ENCODE results near the gene TAS2R50.
"Not testable (repeated sequence)": the region's sequence is repeated elsewhere in the genome, so short reads cannot be mapped to it uniquely, and the experiment has no call there.

TAS2R50 gene, protein sequence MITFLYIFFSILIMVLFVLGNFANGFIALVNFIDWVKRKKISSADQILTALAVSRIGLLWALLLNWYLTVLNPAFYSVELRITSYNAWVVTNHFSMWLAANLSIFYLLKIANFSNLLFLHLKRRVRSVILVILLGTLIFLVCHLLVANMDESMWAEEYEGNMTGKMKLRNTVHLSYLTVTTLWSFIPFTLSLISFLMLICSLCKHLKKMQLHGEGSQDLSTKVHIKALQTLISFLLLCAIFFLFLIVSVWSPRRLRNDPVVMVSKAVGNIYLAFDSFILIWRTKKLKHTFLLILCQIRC

DNA sequence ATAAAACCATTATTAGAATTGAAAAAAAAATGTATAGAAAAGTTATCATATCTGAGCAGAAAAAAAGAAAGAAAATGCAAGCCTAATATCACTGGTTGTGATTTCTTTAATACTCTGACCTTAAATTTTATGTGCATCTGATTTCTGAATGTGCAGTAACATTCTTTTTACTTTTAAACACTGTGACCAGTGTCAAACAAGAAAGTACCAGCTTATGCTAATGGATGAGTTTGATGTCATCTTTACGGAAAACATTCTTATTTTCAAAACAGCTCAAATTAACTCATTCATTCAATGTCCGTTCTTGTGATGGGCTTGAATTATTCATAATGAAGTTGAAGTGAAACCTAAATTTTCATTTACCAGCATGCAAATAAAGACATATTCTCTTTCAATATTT lies at the start of gene TAS2R50:
Gene TAS2R50 (minus strand): TSS at position 101 of the 400 bp plus-strand sequence. CDS start 52 bp downstream, at position 49.
- no peak for DNase-seq

DNA sequence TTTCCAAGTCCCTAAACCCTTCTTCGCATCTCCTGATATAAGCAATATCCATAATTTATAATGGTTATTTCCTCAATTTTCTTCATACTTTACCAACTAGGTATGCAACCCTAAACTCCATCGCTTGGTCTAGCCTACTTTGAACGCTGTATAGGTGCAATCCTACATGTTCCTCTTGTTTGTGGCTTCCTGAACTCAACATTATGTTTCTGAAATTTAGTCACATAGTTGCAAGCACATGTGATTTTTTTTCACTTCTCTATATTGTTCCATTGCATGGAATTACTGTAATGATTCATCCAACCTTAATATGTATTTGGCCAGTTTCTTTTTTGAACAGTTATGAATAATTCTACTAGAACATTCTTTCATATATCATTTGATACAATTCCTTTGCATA lies 47.2 kb upstream of the TAS2R50 start:
- DNase-seq: not testable (repeated sequence)

DNA sequence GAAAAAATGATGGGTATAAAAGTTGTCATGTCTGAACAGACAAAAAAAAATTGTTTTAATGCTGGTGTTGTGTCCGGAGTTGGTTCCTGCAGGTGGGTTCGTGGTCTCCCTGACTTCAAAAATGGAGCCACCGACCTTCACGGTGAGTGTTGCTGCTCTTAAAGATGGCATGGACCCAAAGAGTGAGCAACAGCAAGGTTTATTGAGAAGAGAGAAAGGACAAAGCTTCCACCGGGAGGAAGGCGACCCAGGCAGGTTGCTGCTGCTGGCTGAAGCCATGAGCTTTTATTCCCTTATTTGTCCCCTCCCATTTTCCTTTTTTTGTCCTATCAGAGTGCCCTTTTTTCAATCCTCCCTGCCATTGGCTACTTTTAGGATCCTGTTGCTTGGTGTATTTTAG lies 44.6 kb upstream of the TAS2R50 start, which contains the start of gene TAS2R31:
Gene TAS2R31 (minus strand): TSS at position 101 of the 400 bp plus-strand sequence. CDS start 72 bp downstream, at position 29.
- DNase-seq: no peak

DNA sequence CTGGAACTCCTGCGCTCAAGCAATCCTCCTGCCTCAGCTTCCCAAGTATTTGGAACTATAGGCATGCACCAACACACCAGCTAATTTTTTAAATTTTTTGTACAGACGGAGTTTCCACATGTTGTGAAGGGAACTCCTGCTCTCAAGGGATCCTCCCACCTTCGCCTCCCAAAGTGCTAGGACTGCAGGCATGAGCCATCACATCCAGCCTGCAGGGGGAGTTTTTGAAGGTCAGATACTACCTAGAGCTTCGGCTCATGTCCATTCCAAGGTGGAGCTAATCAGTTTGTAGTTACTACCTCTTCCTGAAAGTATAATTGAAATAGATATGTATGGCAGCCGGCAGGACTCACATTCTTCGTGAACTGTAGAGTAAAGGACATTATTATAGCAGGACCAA lies 39.4 kb upstream of the TAS2R50 start:
- DNase-seq: no peak

DNA sequence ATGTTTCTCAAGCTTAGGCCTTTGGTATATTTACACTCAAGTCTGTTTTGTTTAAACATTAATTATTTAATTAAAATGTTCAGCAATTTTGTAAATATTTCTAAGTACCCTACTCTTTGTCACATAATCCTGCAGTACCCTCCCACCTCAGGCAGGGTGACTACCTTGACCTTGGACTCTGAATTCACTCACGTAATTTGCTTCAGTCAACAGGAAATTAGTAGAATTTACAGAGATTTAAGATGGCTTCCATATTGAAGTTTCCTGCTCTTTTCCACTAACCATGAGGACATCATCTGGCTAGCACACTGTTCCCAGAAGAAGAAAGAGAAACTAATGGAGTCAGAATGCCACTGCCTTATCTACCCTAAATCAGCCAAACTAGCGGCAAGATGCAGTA lies 36.7 kb upstream of the TAS2R50 start:
- DNase-seq: no peak

DNA sequence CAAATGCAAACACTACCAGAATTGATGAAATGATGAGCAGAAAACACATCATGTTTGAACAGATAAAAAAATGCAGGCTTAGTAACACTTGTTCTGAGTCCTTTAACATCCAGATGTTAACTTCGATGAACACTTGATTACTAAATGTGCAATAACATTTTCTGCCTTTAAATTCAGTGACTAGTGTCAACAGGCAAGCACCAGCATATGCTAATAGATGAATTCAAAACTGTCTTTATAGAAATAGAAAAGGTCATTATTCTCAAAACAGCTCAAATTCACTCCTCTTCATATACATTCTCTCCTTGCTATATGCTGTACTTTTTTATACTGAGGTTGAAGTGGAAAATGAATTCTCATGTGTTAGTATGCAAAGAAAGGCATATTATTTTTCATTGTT lies 35.8 kb upstream of the TAS2R50 start, which contains the start of gene TAS2R19:
Gene TAS2R19 (minus strand): TSS at position 101 of the 400 bp plus-strand sequence. CDS start 49 bp downstream, at position 52.
- no peak for DNase-seq

DNA sequence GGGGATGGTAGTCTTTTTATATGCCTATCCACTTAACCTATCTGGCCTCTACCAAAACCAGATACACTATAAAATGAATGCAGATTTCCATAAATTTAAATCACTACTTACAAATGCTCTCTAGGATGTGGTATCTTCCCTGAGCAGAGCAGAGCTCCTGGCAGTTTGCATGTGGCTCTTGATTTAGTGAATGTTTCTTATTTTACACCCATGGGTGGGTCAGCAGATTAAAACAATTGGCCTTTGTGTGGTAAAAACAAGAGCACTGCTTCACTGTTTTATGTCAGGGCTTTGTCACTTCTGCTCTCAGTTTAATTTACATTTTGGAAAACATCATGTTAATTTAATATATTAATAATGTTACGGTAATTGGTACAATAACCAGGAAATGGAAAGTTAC lies 30.2 kb upstream of the TAS2R50 start:
- DNase-seq: no peak

DNA sequence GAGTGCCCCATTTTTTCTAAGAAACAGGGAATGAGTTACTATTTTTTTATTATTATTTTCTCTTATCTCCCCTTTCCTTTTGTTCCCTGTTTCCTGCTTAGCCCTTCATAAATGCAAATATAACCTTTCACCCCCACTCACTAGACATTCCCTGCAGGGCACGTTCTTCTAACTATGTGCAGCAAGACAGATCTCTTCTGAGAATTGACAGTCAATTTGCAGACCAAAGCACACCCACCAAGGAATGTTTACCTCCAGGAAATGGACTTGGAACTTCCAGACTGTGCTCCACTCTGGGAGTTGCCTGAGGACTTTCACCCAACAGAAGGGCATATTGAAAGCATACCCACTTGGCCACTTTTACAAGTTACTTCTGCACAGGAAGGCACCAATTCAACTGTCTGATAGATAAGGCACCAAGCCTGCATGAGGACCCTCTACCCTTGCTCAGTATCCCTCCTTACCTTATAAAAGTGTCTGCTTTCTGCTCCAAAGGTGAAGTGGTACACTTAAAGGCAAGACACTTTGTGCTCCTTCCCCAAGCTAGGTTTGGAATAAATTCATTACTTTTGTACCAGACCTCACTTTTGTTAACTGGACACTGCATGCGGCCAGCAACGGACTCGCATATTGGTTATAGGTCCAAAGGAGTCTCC lies 29.2 kb upstream of the TAS2R50 start:
- no peak for DNase-seq

DNA sequence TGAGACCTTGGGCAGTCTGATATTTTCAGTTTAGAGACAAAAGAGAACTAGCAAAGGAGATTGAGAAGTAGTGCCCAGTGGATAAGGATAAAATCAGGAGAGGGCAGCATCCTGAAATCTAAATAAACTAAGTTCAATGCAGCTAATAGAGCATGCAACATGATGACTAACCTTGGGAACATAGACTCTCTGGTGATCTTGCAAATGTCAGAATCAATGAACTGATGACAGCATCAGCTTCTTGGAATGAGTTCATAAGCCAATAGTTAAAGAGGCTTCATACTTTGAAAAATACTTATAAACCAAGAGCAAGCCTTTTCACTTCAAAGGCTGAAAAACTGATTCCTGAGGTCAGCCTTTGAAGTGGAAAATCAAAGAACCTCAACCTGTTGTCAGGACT lies 27.5 kb upstream of the TAS2R50 start:
- DNase-seq: no peak

DNA sequence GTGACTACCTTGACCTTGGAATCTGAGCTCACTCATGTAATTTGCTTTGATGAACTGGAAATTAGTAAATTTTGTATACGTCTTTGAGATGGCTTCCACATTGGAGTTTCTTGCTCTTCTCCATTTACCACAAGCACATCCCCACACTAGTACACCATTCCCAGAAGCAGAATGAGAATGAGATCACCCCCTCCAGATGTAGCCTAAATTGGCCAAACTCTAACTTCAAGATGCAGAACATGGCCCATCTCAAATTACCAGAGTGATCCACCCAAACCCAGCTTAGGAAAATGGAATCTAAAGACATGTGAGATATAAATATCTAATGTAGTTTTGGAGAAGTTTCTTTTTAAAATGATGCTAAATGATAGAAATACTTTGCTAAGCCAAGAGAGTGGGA lies 20.9 kb upstream of the TAS2R50 start:
- DNase-seq: no peak

DNA sequence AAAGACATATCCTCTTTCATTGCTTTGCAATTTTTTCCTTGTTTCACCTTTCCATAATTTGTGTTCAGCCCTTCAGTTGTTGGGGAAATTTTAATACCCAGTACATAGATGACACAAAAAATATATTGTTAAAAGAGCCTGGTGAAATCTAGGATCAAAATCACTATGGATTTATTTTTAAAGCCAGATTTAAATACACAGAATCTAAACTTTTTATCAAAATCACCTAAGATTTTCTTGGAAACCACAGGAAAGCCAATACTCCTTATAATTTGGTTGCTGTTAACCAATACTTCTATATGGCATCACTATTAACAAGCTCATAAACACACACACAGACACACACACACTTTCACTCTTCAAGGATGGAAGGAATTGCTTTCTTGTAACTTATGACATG lies 11.5 kb upstream of the TAS2R50 start, which contains the start of gene TAS2R20:
Gene TAS2R20 (minus strand): TSS at position 101 of the 400 bp plus-strand sequence. CDS start 429 bp downstream, outside the sequence.
- no peak for DNase-seq

DNA sequence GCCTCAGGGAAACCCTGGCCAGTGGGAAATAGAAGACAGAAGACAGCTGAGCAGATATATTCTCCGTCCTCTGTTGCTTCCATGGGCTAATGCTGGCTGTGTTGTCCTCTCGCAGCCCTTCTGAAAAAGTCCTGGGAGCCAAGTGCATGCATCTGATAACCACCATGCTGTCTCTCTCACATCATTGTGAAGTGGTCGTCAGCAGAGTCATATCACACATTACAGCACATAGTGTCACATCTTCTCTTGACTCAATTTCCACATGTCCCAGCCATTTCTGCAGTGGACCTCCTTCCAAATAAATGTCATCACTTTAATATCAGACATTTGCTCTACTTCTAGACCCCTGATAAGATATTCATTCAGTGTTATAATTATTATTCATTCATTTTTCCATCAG lies 7.6 kb upstream of the TAS2R50 start:
- no peak for DNase-seq

DNA sequence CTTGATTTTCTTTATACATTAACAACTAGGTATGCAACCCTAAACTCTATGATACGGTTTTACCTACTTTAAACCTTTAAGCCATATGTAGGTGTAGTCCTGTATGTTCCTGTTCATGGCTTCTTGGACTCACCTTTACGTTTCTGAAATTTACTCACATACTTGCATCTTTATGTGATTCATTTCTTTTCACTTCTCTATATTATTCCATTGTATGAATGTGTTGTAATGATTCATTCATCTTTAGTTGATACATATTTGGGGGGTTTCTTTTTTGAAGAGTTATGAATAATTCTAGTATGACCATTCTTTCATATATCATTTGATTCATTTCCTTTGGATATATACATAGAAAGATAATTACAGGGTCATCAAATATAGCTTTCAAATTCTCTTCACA lies 2.4 kb upstream of the TAS2R50 start:
- DNase-seq: no peak

DNA sequence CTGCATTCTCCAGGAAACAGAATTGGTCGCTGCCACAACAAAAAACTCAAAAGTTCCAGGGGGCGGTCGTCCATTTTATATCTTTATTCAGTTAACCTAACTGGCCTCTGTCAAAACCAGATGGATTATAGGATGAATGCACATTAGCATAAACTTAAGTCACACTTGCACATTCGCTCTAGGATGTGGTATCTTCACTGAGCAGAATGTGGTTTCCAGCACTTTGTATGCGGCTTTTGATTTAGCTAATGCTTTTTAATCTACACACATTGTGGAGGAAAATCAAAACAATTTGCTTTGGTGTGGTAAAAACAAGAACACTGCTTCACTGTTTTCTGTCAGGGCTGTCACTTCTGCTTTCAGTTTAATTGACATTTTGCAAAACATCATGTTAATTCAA lies 4.5 kb downstream of the TAS2R50 start:
- DNase-seq: no peak

DNA sequence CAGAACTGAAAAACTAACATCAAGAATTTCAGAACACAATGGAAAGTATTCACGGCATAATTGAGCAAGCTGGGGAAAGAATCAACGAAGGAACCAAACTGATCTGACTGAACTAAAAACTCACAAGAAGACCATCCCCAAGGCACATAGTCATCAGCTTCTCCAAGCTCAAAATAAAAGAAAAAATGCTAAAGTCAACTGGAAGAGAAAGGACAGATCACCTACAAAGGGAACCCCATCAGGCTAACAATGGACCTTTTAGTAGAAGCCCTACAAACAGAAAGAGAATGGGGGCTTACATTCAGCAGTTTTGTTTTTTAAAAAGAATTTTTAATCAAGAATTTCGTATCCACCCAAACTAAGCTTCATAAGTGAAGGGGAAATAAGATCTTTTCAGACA lies 11.7 kb downstream of the TAS2R50 start:
- DNase-seq: no peak

DNA sequence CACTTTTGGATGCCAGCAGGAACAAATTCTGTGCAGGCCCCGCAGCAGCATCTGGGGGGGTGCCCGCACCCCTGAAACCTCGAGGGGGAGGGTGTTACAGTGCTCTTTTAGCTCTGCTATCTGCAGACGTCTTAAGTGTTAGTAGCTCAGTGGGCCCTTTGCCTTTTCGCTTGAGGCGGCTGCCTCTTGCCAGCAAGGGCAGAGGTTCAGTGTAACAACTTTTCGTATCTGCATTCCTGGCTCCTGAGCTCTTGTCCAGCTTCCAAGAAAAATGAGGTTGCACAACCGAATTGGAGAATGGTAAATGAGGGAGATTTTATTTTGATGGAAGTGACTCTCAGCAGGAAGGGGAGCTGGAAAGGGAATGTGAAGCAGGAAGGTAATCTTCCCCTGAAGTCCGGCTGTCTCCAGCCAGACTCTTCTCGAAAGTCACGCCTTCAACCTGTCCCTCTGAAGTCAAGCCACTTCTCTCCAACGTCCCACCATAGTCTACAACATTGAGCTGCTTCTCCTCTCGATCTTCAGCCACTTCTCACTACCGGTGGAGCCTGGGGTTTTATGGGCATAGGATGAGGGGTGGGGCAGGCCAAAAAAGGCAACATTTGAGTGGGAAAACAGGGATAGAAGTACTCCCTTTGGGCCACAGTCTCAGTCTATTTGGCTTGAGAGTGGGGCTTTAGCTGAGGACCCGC lies 17.8 kb downstream of the TAS2R50 start:
- DNase-seq: no peak

DNA sequence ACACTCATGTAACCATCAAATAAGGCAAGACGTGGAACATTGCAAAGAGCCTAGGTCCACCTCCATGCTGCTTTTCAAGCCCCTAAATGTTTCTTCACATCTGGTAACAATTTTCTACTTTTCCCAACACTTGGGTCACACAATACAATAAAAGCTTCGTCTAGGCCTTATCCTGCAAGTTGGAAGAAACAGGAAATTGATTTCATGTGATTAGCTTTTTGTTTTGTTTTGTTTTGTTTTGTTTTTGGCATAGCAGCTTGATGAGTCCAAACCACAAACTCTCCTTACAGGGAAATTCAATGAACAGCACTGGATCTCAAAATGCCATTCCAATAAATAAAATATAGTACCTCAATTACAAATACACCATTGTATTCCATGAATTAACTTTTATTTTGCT lies 19.3 kb downstream of the TAS2R50 start:
- DNase-seq: no peak

DNA sequence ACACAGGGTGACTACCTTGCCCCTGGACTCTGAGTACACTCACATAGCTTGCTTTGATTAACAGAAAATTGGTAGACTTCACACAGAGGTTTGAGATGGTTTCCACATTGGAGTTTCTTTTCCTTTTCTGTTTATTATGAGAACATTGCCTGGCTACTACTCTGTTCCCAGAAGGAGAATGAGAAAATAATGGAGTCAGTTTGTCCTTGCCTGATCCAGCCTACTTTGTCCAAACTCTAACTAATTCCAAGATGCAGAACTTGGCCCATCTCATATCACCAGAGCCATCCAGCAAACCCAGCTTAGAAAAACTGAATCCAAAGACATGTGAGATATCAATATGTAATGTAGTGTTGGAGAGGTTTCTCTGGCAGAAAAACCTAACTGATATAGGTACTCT lies 20.4 kb downstream of the TAS2R50 start:
- DNase-seq: no peak

DNA sequence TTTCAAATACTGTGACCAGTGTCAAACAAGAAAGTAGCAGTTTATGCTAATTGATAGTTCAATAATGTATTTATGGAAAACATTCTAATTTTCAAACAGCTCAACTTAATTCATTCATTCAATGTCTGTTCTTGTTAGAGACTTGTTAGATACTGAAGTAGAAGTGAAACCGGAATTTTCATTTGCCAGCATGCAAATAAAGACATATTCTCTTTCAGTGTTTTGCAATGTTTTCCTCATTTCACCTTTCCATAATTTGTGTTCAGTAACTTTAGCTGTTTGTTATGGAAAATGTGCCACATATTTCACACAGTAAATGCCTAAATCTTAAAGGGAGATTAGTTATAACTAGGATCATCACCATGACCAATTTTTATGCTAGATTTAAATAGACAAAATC lies 21.2 kb downstream of the TAS2R50 start:
- no peak for DNase-seq

DNA sequence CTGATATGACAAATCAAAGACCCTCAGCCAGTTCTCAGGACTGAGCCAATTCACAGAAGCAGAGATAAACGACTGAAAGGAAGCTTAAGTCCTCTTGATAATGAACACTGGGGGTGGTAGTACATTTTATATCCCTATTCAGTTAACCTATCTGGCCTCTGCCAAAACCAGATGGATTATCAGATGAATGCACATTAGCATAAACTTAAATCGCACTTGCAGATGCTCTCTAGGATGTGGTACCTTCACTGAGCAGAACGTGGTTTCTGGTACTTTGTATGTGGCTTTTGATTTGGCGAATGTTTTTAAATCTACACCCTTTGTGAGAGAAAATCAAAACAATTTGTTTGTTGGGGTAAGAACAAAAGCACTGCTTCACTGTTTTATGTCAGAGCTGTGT lies 26.5 kb downstream of the TAS2R50 start:
- DNase-seq: no peak

DNA sequence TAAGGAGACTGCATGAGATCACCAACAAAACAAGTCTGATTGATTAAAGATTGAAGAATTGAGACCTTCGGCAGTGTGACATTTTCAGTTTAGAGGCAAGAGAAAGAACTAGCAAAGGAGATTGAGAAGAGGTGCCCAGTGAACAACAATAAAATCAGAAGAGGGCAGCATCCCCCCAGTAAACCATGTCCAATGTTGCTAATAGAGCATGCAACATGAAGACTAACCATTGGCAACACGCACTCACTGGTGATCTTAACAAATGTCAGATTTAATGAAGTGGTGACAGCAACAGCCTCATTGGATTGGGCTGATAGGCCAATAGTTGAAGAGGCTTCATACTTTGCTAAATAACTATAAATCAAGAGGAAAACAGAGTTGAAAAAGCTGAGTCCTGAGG lies 26.9 kb downstream of the TAS2R50 start:
- DNase-seq: no peak

DNA sequence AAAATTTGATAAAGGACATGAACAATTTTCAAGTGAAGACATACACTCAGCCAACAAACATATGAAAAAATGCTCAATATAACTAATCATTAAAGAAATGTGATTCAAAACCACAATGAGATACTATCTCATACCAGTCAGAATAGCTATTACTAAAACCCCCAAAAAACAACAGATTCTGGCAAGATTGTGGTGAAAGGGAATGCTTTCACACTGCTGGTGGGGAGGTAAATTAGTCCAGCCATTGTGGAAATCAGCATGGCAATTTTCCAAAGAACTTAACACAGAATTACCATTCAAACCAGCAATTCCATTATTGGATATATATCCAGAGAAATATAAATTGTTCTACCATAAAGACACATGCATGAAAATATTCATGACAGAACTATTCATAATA lies 29.0 kb downstream of the TAS2R50 start:
- DNase-seq: no peak

DNA sequence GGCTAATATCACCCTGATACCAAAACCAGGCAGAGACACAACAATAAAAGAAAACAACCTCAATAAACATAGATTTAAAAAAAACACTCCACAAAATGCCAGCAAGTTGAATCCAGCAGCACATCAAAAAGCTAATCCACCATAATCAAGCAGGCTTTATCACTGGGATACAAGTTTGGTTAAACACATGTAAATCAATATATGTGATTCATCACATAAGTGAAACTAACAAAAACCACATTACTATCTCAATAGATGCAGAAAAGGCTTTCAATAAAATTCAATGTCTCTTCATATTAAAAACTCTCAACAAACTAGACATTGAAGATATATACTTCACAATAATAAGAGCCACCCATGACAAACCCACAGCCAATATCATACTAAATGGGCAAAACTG lies 30.6 kb downstream of the TAS2R50 start:
- DNase-seq: no peak

DNA sequence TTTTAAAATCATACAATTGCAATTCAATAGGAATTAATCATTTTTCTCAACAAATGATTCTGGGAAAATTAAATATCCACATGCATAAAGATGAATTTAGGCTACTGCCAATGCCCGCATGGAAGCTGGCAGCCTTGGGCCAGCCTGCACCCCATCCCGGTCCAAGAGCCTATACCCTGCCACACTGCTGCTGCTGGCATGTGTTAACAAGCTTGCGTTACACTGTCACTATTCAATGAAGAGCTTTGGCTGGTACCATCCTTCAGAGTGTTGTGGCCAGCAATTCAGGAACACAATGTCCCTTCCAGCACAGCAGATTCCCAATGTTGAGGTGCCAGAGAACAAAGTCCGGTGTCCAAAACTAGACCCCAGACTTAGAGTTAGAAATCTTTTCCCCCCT lies 34.1 kb downstream of the TAS2R50 start:
- no peak for DNase-seq
